Measurements from ENCODE around the gene SLC6A5. TPM values are rescaled to one million over a fixed set of nuclear protein-coding genes. Genes with fewer than 3 reads are reported as not detected.
"Not testable (repeated sequence)": the region's sequence is repeated elsewhere in the genome, so short reads cannot be mapped to it uniquely, and the experiment has no call there.

Gene SLC6A5
- total RNA-seq, 3 donors from 2014 or later: not detected

- H3K27ac ChIP-seq: no peak overlapping the region
- H3K9me3 ChIP-seq: no peaks in the 10 kb centered on the region
- no peak for DNase-seq (ENCODE audit: low spot score in 2 of 2)
- TF ChIP-seq CTCF (IDR thresholded peaks at IDR 0.05): no peak
- intact Hi-C loops (cut with DNase I; ENCODE audit: low total_unique reads): no loop called here
- no peaks in the 10 kb centered on the region for H3K4me1 ChIP-seq
- H3K36me3 ChIP-seq: no peaks in the 10 kb centered on the region
- no peaks in the 10 kb centered on the region for H3K27me3 ChIP-seq
- H3K4me3 ChIP-seq: no peak overlapping the region
Observed at GRCh38 chr11:20561915-20562314, 37.5 kb upstream of the SLC6A5 start.

- H3K27ac ChIP-seq: no peak overlapping the region
- H3K4me3 ChIP-seq: no peak overlapping the region
- TF ChIP-seq POLR2A (IDR thresholded peaks at IDR 0.05): no peak
- no peak for TF ChIP-seq POLR2AphosphoS5 (IDR thresholded peaks at IDR 0.05)
- no peak for TF ChIP-seq CTCF (IDR thresholded peaks at IDR 0.05)
- no peaks in the 10 kb centered on the region for H3K9me3 ChIP-seq
- no peaks in the 10 kb centered on the region for H3K27me3 ChIP-seq
- H3K4me1 ChIP-seq: no peaks in the 10 kb centered on the region
- H3K36me3 ChIP-seq: no peaks in the 10 kb centered on the region
- no peak for DNase-seq (ENCODE audit: low spot score in 2 of 2)
- intact Hi-C loops (cut with DNase I; ENCODE audit: low total_unique reads): no loop called here
Observed at GRCh38 chr11:20563866-20564265, 35.5 kb upstream of the SLC6A5 start.

GRCh38 chr11:20564846-20565635 lies 34.4 kb upstream of the SLC6A5 start:
- Histone ChIP-seq H3K27ac (no peak overlapping the region), H3K36me3 (no peaks in the 10 kb centered on the region), H3K27me3 (no peaks in the 10 kb centered on the region), H3K4me1 (no peaks in the 10 kb centered on the region), H3K9me3 (no peaks in the 10 kb centered on the region), H3K4me3 (no peak overlapping the region)
- intact Hi-C loops (cut with DNase I; ENCODE audit: low total_unique reads): no loop called here
- no peak for DNase-seq (ENCODE audit: low spot score in 2 of 2)
- TF ChIP-seq POLR2AphosphoS5 (IDR thresholded peaks at IDR 0.05): no peak
- TF ChIP-seq POLR2A (IDR thresholded peaks at IDR 0.05): no peak
- no peak for TF ChIP-seq CTCF (IDR thresholded peaks at IDR 0.05)

GRCh38 chr11:20566115-20566514 lies 33.3 kb upstream of the SLC6A5 start:
- H3K27me3 ChIP-seq; H3K4me3 ChIP-seq; H3K36me3 ChIP-seq; DNase-seq (ENCODE audit: low spot score in 2 of 2); intact Hi-C loops (cut with DNase I; ENCODE audit: low total_unique reads); H3K4me1 ChIP-seq; H3K9me3 ChIP-seq; H3K27ac ChIP-seq: not testable (repeated sequence)

- Histone ChIP-seq H3K36me3 (no peaks in the 10 kb centered on the region), H3K4me3 (no peak overlapping the region), H3K4me1 (no peaks in the 10 kb centered on the region), H3K27ac (no peak overlapping the region), H3K27me3 (no peaks in the 10 kb centered on the region), H3K9me3 (no peaks in the 10 kb centered on the region)
- intact Hi-C loops (cut with DNase I; ENCODE audit: low total_unique reads): no loop called here
- TF ChIP-seq POLR2A (IDR thresholded peaks at IDR 0.05) (no peak), CTCF (IDR thresholded peaks at IDR 0.05) (no peak), POLR2AphosphoS5 (IDR thresholded peaks at IDR 0.05) (no peak)
- DNase-seq (ENCODE audit: low spot score in 2 of 2): no peak
Observed at GRCh38 chr11:20566591-20567434, 32.6 kb upstream of the SLC6A5 start.

- H3K27me3 ChIP-seq; intact Hi-C loops (cut with DNase I; ENCODE audit: low total_unique reads); H3K4me3 ChIP-seq; H3K9me3 ChIP-seq; DNase-seq (ENCODE audit: low spot score in 2 of 2); H3K4me1 ChIP-seq; H3K27ac ChIP-seq; H3K36me3 ChIP-seq: not testable (repeated sequence)
Observed at GRCh38 chr11:20579725-20580124, 19.7 kb upstream of the SLC6A5 start.
